NCI-H1105 (cell line): Measurements from ENCODE around the gene UBE2L3.

Experiments
- DNase-seq: peaks from one replicate; lab custom pipeline; 2025; lab: John Stamatoyannopoulos, UW

Gene UBE2L3

GRCh38 chr22:21646608-21647590 lies 79.4 kb downstream of the UBE2L3 start:
- peak; percentile 64 for DNase-seq

- no peak for DNase-seq
Measured at GRCh38 chr22:21650280-21650679, 82.8 kb downstream of the UBE2L3 start.

GRCh38 chr22:21650823-21651520 lies 83.5 kb downstream of the UBE2L3 start:
- no peak for DNase-seq

GRCh38 chr22:21651521-21652009 lies 84.1 kb downstream of the UBE2L3 start:
- no peak for DNase-seq

- peak; percentile 77 for DNase-seq
Measured at GRCh38 chr22:21652010-21652546, 84.6 kb downstream of the UBE2L3 start.

GRCh38 chr22:21652547-21653545 lies 85.3 kb downstream of the UBE2L3 start:
- no peak for DNase-seq

- DNase-seq: no peak
Measured at GRCh38 chr22:21657020-21657359, 89.5 kb downstream of the UBE2L3 start.

GRCh38 chr22:21657360-21658032 lies 90.0 kb downstream of the UBE2L3 start:
- DNase-seq: peak; percentile 90

GRCh38 chr22:21659864-21660525 lies 92.5 kb downstream of the UBE2L3 start:
- no peak for DNase-seq

- no peak for DNase-seq
Measured at GRCh38 chr22:21660904-21661303, 93.4 kb downstream of the UBE2L3 start.

GRCh38 chr22:21661991-21662390 lies 94.5 kb downstream of the UBE2L3 start:
- no peak for DNase-seq

GRCh38 chr22:21663738-21664137 lies 96.2 kb downstream of the UBE2L3 start:
- no peak for DNase-seq

GRCh38 chr22:21665047-21665851 lies 97.7 kb downstream of the UBE2L3 start:
- DNase-seq: no peak

- DNase-seq: no peak
Measured at GRCh38 chr22:21666786-21667185, 99.3 kb downstream of the UBE2L3 start.

GRCh38 chr22:21669026-21669425 lies 101.5 kb downstream of the UBE2L3 start:
- DNase-seq: no peak

GRCh38 chr22:21672107-21672629 lies 104.7 kb downstream of the UBE2L3 start:
- DNase-seq: no peak
